ENCODE results near the gene BUB1B. TPM values are rescaled to one million over a fixed set of nuclear protein-coding genes. Genes with fewer than 3 reads are reported as not detected.
A peak's percentile ranks its signal among the peaks of the same experiment; 100 is the strongest.

Gene BUB1B
- total RNA-seq, 1 donor from 2014 or later = 11.9 TPM

GRCh38 chr15:40263024-40263754 is 102.3 kb downstream of the BUB1B start:
- Mint-ChIP-seq H3K4me3 (ENCODE audit: unreplicated experiment) (no peak overlapping the region), H3K36me3 (ENCODE audit: low read depth, unreplicated experiment) (no peaks in the 10 kb centered on the region), H3K27me3 (ENCODE audit: unreplicated experiment) (peaks cover 3% of the 10 kb centered on the region), H3K4me1 (ENCODE audit: unreplicated experiment) (peaks cover 16% of the 10 kb centered on the region), H3K9me3 (ENCODE audit: unreplicated experiment) (no peaks in the 10 kb centered on the region), H3K27ac (ENCODE audit: unreplicated experiment) (no peak overlapping the region)
- DNase-seq (ENCODE audit: low spot score) = no peak
- TF ChIP-seq CTCF (IDR thresholded peaks at IDR 0.05; ENCODE audit: unreplicated experiment) = no peak

GRCh38 chr15:40264321-40265153 is 103.7 kb downstream of the BUB1B start:
- H3K4me1 Mint-ChIP-seq (ENCODE audit: unreplicated experiment) = peaks cover 9% of the 10 kb centered on the region
- no peaks in the 10 kb centered on the region for H3K9me3 Mint-ChIP-seq (ENCODE audit: unreplicated experiment)
- TF ChIP-seq CTCF (IDR thresholded peaks at IDR 0.05; ENCODE audit: unreplicated experiment) = no peak
- H3K27ac Mint-ChIP-seq (ENCODE audit: unreplicated experiment) = peak overlapping the region; percentile 8
- peaks cover 3% of the 10 kb centered on the region for H3K27me3 Mint-ChIP-seq (ENCODE audit: unreplicated experiment)
- peak overlapping the region; percentile 22 for H3K4me3 Mint-ChIP-seq (ENCODE audit: unreplicated experiment)
- no peak for DNase-seq (ENCODE audit: low spot score)
- no peaks in the 10 kb centered on the region for H3K36me3 Mint-ChIP-seq (ENCODE audit: low read depth, unreplicated experiment)

- TF ChIP-seq CTCF (IDR thresholded peaks at IDR 0.05; ENCODE audit: unreplicated experiment) = no peak
- no peak overlapping the region for H3K27ac Mint-ChIP-seq (ENCODE audit: unreplicated experiment)
- peaks cover 9% of the 10 kb centered on the region for H3K4me1 Mint-ChIP-seq (ENCODE audit: unreplicated experiment)
- no peaks in the 10 kb centered on the region for H3K36me3 Mint-ChIP-seq (ENCODE audit: low read depth, unreplicated experiment)
- H3K9me3 Mint-ChIP-seq (ENCODE audit: unreplicated experiment) = no peaks in the 10 kb centered on the region
- no peak overlapping the region for H3K4me3 Mint-ChIP-seq (ENCODE audit: unreplicated experiment)
- peaks cover 3% of the 10 kb centered on the region for H3K27me3 Mint-ChIP-seq (ENCODE audit: unreplicated experiment)
- no peak for DNase-seq (ENCODE audit: low spot score)
Measured at GRCh38 chr15:40265355-40265754, 104.5 kb downstream of the BUB1B start.

GRCh38 chr15:40265875-40266274 is 105.0 kb downstream of the BUB1B start:
- no peak for TF ChIP-seq CTCF (IDR thresholded peaks at IDR 0.05; ENCODE audit: unreplicated experiment)
- no peaks in the 10 kb centered on the region for H3K9me3 Mint-ChIP-seq (ENCODE audit: unreplicated experiment)
- H3K36me3 Mint-ChIP-seq (ENCODE audit: low read depth, unreplicated experiment) = no peaks in the 10 kb centered on the region
- DNase-seq (ENCODE audit: low spot score) = no peak
- no peak overlapping the region for H3K4me3 Mint-ChIP-seq (ENCODE audit: unreplicated experiment)
- peaks cover 3% of the 10 kb centered on the region for H3K27me3 Mint-ChIP-seq (ENCODE audit: unreplicated experiment)
- peaks cover 9% of the 10 kb centered on the region for H3K4me1 Mint-ChIP-seq (ENCODE audit: unreplicated experiment)
- no peak overlapping the region for H3K27ac Mint-ChIP-seq (ENCODE audit: unreplicated experiment)

Data from endothelial cell (in vitro differentiated cells).